EH (cell line): ENCODE results near the gene CYP46A1.
"Not testable (repeated sequence)": the region's sequence is repeated elsewhere in the genome, so short reads cannot be mapped to it uniquely, and the experiment has no call there.

Source experiments
- DNase-seq: peaks from one replicate; pipeline ENCODE4 v3.0.0-alpha.2; 2015; ENCODE audit warnings: low read depth

The CYP46A1 gene

DNA sequence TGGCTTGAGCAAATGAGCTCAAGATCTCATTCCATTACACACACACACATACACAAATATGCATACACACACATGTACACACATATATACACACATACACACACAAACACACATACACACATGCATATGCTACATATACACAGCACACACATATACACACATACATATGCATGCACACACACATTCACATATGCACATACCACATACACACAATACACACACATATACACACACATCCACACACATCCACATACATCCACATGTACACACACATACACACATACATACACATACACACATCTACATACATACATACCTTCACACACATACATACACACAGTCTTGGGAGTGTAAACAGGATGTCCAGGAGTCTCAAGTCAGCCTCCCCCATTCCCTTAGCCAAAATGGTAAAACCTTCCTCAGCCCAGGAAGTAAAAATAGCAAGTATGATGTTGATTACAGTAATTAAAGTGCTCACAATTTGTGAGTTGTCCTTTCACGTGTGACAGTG is 26.4 kb upstream of the CYP46A1 start:
- no peak for DNase-seq

DNA sequence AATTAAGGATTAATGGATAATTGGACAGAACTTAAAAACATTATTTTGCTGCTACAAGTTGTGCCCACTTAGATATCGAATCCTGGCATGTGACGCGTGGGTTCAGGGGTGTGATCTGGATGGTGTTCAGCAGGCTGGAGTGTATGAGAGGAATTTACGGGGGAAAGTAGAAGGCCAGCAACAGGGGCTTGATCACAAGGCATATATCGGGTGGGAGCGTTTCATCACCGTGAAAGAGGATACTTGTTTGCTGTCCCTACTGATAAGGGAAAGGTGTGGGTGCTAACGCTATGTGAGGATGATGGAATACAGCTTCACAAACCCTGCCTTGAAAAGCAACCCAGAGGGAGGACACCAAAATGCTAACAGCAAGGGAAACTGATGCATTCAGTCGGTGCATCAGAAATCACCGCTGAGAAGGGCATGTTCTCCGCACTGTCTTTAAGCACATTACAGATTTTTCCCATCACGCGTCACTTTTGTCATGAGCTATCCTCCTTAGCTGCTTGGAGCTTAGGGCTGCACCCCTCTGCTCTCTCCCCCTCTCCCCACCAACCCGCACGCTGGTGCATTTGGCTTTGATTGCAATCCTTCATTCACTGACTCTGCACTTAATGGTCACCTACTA is 25.8 kb upstream of the CYP46A1 start:
- no peak for DNase-seq

GRCh38 chr14:99659333-99659741 is 24.8 kb upstream of the CYP46A1 start:
- no peak for DNase-seq

DNA sequence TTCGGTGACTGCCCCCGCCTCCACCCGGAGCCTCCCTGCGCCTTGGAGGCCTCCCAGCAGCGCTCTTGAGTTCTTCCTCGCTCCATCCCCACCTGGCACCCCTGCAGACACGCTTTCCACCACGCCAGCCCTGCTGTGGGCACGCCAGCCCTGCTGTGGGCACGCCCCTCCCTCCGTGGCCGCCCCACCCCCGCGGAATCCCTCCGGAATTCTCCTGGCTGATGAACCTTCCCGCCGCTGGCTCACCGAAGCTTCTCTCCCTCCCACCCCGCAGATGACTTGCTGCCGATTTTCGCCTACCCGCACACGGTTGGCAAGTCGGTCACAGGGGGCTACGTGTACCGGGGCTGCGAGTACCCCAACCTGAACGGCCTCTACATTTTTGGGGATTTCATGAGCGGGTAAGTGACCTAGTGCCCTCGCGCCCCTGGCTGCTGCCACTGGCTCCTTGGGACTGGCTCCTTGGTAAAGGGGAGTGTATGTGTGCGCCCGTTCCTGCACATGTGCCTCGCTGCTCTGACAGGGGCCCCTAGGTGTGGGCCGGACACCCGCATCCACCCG is 24.0 kb upstream of the CYP46A1 start:
- DNase-seq, result no peak

DNA sequence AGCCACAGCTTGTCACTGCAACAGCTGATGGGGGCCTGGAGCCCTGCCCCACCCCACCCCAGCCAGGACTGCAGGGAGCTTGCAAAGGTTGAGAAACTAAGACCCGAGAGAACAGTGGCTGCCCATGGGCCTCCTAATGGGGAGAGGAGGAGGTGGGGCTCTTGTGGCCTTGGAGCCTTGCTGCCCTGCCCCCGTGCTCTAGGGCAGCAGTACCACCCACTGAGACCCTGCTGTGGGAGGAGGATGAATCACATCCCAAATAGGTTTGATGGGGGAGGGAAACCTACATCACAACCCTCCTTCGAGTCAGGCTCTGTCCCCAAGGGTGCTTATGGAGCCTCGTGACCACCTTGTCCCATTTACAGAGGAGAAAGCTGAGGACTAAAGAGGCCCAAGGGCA is 23.3 kb upstream of the CYP46A1 start:
- peak; percentile 23 for DNase-seq

DNA sequence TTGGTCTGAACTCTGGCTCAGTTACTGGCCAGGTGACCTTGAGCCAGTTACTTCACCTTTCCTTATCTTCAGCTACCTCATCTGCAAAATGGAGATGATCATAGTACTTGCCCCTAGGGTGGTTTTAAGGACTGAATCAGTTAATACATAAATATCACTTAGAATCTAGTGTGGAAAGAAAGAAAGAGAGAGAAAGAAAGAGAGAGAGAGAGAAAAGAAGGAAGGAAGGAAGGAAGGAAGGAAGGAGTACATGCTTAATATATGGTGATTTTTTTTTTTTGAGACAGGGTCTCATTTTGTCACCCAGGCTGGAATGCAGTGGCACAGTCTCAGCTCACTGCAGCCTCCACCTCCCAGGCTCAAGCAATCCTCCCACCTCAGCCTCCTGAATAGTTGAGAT is 22.9 kb upstream of the CYP46A1 start:
- not testable (repeated sequence) for DNase-seq

DNA sequence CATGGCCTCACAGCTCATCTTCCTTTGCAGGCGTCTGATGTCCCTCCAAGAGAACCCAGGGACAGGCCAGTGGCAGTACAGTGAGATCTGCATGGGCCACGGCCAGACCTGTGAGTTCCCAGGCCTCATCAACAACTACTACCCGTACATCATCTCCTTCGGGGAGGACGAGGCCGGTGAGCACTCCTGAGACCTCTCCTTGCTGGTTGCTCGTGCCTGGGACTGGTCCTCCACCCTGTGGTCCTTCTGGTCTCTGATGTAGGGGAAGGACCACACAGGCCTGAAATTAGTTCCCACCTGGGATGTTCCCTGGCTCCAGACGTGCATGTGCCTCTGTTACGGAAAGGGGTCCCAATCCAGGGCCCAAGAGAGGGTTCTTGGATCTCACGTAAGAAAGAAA is 21.3 kb upstream of the CYP46A1 start:
- no peak for DNase-seq

GRCh38 chr14:99663386-99664057 is 20.6 kb upstream of the CYP46A1 start:
- no peak for DNase-seq

- no peak for DNase-seq
Observed at GRCh38 chr14:99664058-99664936, 19.8 kb upstream of the CYP46A1 start.

GRCh38 chr14:99664937-99665273 is 19.2 kb upstream of the CYP46A1 start:
- no peak for DNase-seq

GRCh38 chr14:99666533-99666932 is 17.6 kb upstream of the CYP46A1 start:
- DNase-seq, result no peak

- no peak for DNase-seq
Observed at GRCh38 chr14:99667045-99667444, 17.1 kb upstream of the CYP46A1 start.

GRCh38 chr14:99667821-99668220 is 16.3 kb upstream of the CYP46A1 start:
- no peak for DNase-seq

DNA sequence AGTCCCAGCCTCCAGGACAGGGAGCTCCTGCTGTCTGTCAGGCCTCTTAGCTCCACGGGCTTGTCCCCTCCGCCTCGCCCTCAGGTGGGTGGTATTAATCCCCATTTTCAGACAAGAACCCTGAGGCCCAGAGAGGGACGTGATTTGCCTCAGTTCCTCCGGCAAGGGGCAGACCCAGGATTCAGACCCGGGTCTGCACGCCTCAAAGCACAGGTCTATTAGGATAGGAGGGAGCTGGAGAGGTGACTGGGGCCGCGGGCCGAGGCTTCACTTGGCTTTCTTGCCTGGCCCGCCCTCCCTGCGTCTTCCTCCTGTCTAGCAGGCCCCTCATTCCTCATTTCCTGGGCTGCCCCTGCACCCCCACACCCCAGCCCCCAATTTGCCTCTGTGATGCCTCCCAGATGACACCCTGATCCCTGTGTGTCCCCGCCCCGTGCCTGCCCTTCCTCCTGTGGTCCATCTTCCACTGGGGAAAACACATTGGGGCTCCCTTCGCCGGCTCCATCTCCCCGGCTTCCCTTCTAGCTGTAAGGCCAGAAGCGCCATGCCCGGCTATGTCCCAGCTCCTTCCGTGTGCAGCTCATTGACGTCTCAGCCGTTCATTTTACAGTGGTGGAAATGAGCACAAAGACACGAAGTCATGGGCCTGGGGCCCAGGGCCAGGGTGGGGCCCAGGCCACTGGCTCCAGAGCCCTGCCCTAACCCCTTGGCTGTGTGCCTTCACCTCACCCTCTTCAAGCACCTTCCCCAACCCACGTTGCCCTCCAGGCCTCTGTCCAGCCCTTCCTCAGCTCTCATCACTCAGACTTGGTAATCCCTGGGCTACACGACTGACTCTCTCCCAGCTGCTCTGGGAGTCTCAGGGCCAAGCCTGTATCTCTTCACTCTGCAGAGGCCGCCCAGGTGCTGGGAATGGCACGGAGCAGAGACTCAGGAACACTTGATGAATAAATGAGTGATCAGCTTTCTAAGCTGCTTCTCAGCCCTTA is 15.5 kb upstream of the CYP46A1 start:
- no peak for DNase-seq

DNA sequence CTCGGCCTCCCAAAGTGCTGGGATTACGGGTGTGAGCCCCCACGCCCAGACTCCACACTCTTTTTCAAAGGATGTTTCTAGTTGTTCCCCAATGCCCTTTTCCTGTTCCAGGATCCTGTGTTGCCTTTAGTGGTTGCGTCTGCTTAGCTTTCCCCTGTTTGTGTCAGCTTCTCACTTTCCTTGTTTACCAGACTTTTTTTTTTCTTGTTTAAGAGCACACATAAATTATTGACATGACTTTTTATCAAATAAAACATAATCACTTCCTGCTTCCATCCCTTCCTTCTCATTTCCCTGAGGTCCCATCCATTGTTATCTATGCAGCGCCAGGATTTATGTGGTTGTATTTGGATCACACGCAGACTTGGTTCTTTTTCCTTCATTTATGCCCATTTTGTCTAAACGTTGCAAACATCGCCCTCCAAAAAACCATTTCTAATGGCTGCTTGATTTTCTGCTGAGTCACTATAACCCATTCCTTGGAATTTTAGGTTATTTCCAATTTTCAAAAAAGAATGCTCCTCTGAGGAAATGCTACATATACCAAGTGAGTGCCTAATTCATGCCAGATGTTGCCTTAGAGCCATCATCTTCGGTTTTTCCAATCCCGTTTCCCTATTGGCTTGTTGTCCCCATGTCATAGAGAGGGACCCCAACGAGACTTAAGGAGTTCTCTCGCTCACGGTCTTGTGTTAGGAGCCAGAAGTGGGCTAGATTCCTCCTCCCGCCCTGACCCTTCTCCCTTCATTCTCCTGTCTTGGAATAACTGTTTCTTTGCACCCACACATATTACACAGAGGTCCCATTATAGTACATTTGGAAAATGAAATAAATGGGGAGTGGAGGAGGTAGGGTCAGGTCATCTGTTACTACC is 13.5 kb upstream of the CYP46A1 start:
- DNase-seq, result peak; percentile 53

- DNase-seq, result no peak
Observed at GRCh38 chr14:99671235-99672224, 12.6 kb upstream of the CYP46A1 start.

GRCh38 chr14:99672506-99673304 is 11.4 kb upstream of the CYP46A1 start:
- no peak for DNase-seq
